ENCODE results near the gene DEUP1. TPM values are rescaled to one million over a fixed set of nuclear protein-coding genes. Genes with fewer than 3 reads are reported as not detected.

Gene DEUP1
- total and polyA plus RNA-seq, 9 of the 15 experiments (the other 6 are each of a cell fraction or from before 2014, with no cell fraction given): 1.4 to 10.9 (median 9.3) TPM

DNA sequence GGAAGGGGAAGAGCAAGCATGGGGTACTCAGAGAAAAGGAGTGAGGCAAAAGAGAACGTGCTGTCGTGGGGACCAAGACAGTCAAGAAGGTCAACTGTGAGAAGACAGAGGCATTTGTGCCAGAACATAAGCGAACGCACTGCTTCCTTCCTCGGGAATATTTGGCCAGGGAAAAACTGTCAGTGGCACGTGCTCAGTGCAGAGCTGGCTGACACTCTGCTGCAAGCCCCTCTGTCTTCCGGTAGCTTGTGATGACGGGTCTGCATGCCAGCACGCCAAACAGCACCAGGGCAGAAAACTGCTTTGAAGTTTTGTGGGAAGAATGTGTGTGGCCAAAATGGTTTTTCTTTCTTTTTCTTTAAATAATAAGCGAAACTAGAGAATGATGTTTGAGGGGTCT lies 152.0 kb downstream of the DEUP1 start:
- Histone ChIP-seq H3K36me3 (ENCODE audit: control insufficient read depth, insufficient read depth, low read length) (no peaks in the 10 kb centered on the region), H3K27me3 (ENCODE audit: control insufficient read depth in 2 of 2, insufficient read depth in 2 of 2, low read length in 2 of 2) (peaks cover 0 to 7% of the 10 kb centered on the region in 2 experiments; a peak in 1 of 5 replicates), H4K20me1 (replicated peaks; ENCODE audit: control insufficient read depth, insufficient read depth, low read length) (peaks cover 10% of the 10 kb centered on the region; the same call in 1 of the 2 replicates), H3K9ac (ENCODE audit: insufficient read depth in 1 of 2, low read depth in 2 of 2, low read length in 2 of 2) (no peak overlapping the region), H3K9me3 (replicated peaks; ENCODE audit: control insufficient read depth, insufficient read depth, low read depth, low read length) (no peaks in the 10 kb centered on the region), H3K4me3 (no peak overlapping the region), H3K27ac (ENCODE audit: extremely low read depth, low read depth, low read length) (no peak overlapping the region), H3K4me2 (ENCODE audit: insufficient read depth, low read length) (no peak overlapping the region), H3K4me1 (replicated peaks in 1 of 2; ENCODE audit: control insufficient read depth in 2 of 2, insufficient read depth in 2 of 2, low read length in 2 of 2) (no peaks in the 10 kb centered on the region; a peak in 1 of 5 replicates), H3K79me2 (ENCODE audit: control insufficient read depth, insufficient read depth, low read length) (no peaks in the 10 kb centered on the region), H2AFZ (ENCODE audit: low read depth, low read length) (no peak overlapping the region), H3K9me1 (ENCODE audit: control insufficient read depth, insufficient read depth, low read length) (no peaks in the 10 kb centered on the region)
- in situ Hi-C loops (cut with MboI): no loop called here
- POLR2A ChIA-PET: interaction anchor here (0.7 to 2.2 kb wide), 2 partner anchors 8 to 118 kb away, joined by 3 to 7 read pairs; no protein-coding TSS in a partner anchor
- DNase-seq (ENCODE audit: extremely low read depth in 1 of 4, low spot score in 3 of 4) (no peak), FAIRE-seq (no peak), ATAC-seq (no peak)
- CTCF ChIA-PET (ENCODE audit: low intra/inter-chr PET ratio): no interaction called here
- WGBS (ENCODE audit: insufficient coverage, low coverage, missing lambda C conversion rate): 32% methylated on average over 10 of the region's 10 CpGs
- TF ChIP-seq, protein P1, sequence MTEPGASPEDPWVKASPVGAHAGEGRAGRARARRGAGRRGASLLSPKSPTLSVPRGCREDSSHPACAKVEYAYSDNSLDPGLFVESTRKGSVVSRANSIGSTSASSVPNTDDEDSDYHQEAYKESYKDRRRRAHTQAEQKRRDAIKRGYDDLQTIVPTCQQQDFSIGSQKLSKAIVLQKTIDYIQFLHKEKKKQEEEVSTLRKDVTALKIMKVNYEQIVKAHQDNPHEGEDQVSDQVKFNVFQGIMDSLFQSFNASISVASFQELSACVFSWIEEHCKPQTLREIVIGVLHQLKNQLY (CRISPR knock-in tag; conservative IDR thresholded peaks at IDR 0.05): no peak
- no peak for TF ChIP-seq EP300 (IDR thresholded peaks at IDR 0.05; ENCODE audit: low read length)
- TF ChIP-seq ZNF785 (CRISPR knock-in tag; IDR thresholded peaks at IDR 0.05): no peak
- TF ChIP-seq CBX2 (IDR thresholded peaks at IDR 0.05; ENCODE audit: insufficient read depth, low read length, poor library complexity, severe bottlenecking): no peak
- no TSS peak for BruUV-seq (replicated peaks)
- intact Hi-C loops (cut with micrococcal nuclease): no loop called here

DNA sequence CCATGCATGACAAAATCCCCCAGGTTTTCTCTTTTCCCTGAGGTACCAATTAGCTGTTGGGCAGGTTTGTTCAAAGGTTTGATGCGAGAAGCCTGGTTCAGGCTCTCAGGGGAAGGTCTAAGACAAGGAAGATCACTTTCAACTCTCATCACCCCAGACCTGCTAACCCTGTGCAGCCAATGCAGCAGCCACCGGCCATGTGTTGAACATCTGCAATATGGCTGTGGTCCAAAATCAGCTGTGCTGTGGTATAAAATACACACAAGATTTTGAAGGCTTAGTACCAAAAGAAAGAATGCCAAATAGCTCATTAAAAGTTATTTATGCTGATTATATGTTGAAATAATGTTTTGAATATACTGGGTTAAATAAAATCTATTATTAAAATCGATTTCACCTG lies 154.2 kb downstream of the DEUP1 start:
- intact Hi-C loops (cut with micrococcal nuclease): no loop called here
- BruUV-seq (replicated peaks): no TSS peak
- Histone ChIP-seq H3K9ac (ENCODE audit: insufficient read depth in 1 of 2, low read depth in 2 of 2, low read length in 2 of 2) (no peak overlapping the region), H3K9me1 (ENCODE audit: control insufficient read depth, insufficient read depth, low read length) (no peaks in the 10 kb centered on the region), H4K20me1 (replicated peaks; ENCODE audit: control insufficient read depth, insufficient read depth, low read length) (peaks cover 18% of the 10 kb centered on the region), H3K4me2 (ENCODE audit: insufficient read depth, low read length) (no peak overlapping the region), H3K27me3 (ENCODE audit: control insufficient read depth in 2 of 2, insufficient read depth in 2 of 2, low read length in 2 of 2) (peaks cover 0 to 4% of the 10 kb centered on the region in 2 experiments; a peak in 1 of 5 replicates), H3K36me3 (ENCODE audit: control insufficient read depth, insufficient read depth, low read length) (no peaks in the 10 kb centered on the region), H3K79me2 (ENCODE audit: control insufficient read depth, insufficient read depth, low read length) (no peaks in the 10 kb centered on the region), H3K9me3 (replicated peaks; ENCODE audit: control insufficient read depth, insufficient read depth, low read depth, low read length) (no peaks in the 10 kb centered on the region), H3K27ac (ENCODE audit: extremely low read depth, low read depth, low read length) (no peak overlapping the region), H2AFZ (ENCODE audit: low read depth, low read length) (no peak overlapping the region), H3K4me3 (no peak overlapping the region), H3K4me1 (replicated peaks in 1 of 2; ENCODE audit: control insufficient read depth in 2 of 2, insufficient read depth in 2 of 2, low read length in 2 of 2) (no peaks in the 10 kb centered on the region; a peak in 1 of 5 replicates)
- ATAC-seq (no peak), DNase-seq (ENCODE audit: extremely low read depth in 1 of 4, low spot score in 3 of 4) (no peak), FAIRE-seq (no peak)
- CTCF ChIA-PET (ENCODE audit: low intra/inter-chr PET ratio): no interaction called here
- TF ChIP-seq SAFB (IDR thresholded peaks at IDR 0.05; ENCODE audit: borderline replicate concordance, low read depth, low read length) (no peak), ZFP36 (IDR thresholded peaks at IDR 0.05; ENCODE audit: low read depth, low read length, partially characterized antibody) (no peak), TAL1 (IDR thresholded peaks at IDR 0.05) (no peak), ZNF561 (CRISPR knock-in tag; conservative IDR thresholded peaks at IDR 0.05) (no peak), ZNF143 (CRISPR knock-in tag; IDR thresholded peaks at IDR 0.05) (no peak)
- 18% methylated on average over 3 of the region's 3 CpGs for WGBS (ENCODE audit: insufficient coverage, low coverage, missing lambda C conversion rate)
- in situ Hi-C loops (cut with MboI): no loop called here
- POLR2A ChIA-PET: interaction anchor here (1.4 kb wide), 1 partner anchor 10 kb away, joined by 5 read pairs; no protein-coding TSS in a partner anchor
